Measurements from ENCODE around the gene GNAZ. TPM values are rescaled to one million over a fixed set of nuclear protein-coding genes. Genes with fewer than 3 reads are reported as not detected.
"Not testable (repeated sequence)": the region's sequence is repeated elsewhere in the genome, so short reads cannot be mapped to it uniquely, and the experiment has no call there.

Gene GNAZ
- total RNA-seq, 1 experiment from 2014 or later: 6.0 TPM

GRCh38 chr22:23044570-23044969 is 25.7 kb upstream of the GNAZ start:
- no peak for DNase-seq (ENCODE audit: low spot score)

- no peak for DNase-seq (ENCODE audit: low spot score)
Measured at GRCh38 chr22:23045461-23045860, 24.9 kb upstream of the GNAZ start.

- DNase-seq (ENCODE audit: low spot score): no peak
Measured at GRCh38 chr22:23047265-23047664, 23.1 kb upstream of the GNAZ start.

GRCh38 chr22:23047742-23048141 is 22.6 kb upstream of the GNAZ start:
- DNase-seq (ENCODE audit: low spot score): no peak

GRCh38 chr22:23050546-23050945 is 19.8 kb upstream of the GNAZ start:
- DNase-seq (ENCODE audit: low spot score): not testable (repeated sequence)

GRCh38 chr22:23053051-23053707 is 17.1 kb upstream of the GNAZ start:
- no peak for DNase-seq (ENCODE audit: low spot score)

GRCh38 chr22:23053912-23054530 is 16.3 kb upstream of the GNAZ start:
- no peak for DNase-seq (ENCODE audit: low spot score)

GRCh38 chr22:23054531-23055257 is 15.6 kb upstream of the GNAZ start:
- DNase-seq (ENCODE audit: low spot score): no peak

- DNase-seq (ENCODE audit: low spot score): no peak
Measured at GRCh38 chr22:23055449-23056179, 14.7 kb upstream of the GNAZ start.

- DNase-seq (ENCODE audit: low spot score): no peak
Measured at GRCh38 chr22:23057331-23057730, 13.0 kb upstream of the GNAZ start.

- no peak for DNase-seq (ENCODE audit: low spot score)
Measured at GRCh38 chr22:23058063-23058462, 12.3 kb upstream of the GNAZ start.

GRCh38 chr22:23058481-23059283 is 11.6 kb upstream of the GNAZ start:
- DNase-seq (ENCODE audit: low spot score): no peak

GRCh38 chr22:23059284-23059948 is 10.9 kb upstream of the GNAZ start:
- no peak for DNase-seq (ENCODE audit: low spot score)

GRCh38 chr22:23060612-23061400 is 9.5 kb upstream of the GNAZ start:
- DNase-seq (ENCODE audit: low spot score): no peak

- no peak for DNase-seq (ENCODE audit: low spot score)
Measured at GRCh38 chr22:23061471-23062280, 8.6 kb upstream of the GNAZ start.

GRCh38 chr22:23062616-23063538 is 7.4 kb upstream of the GNAZ start:
- DNase-seq (ENCODE audit: low spot score): no peak

- no peak for DNase-seq (ENCODE audit: low spot score)
Measured at GRCh38 chr22:23063539-23064380, 6.6 kb upstream of the GNAZ start.
